ENCODE measurements around the gene PUDP.

- TF ChIP-seq EZH2 (IDR thresholded peaks at IDR 0.05) (no peak), POLR2AphosphoS5 (IDR thresholded peaks at IDR 0.05; ENCODE audit: borderline replicate concordance, low read depth, low read length) (no peak), FOXP2 (optimal IDR thresholded peaks at IDR 0.05; ENCODE audit: control extremely low read depth, extremely low read length, insufficient read depth) (no peak)
These were observed 56.0 kb downstream of the PUDP start for GRCh38 chrX:7091923-7092322.

Data from SK-N-MC (cell line).